ENCODE measurements around the gene OR52H1. TPM values are rescaled to one million over a fixed set of nuclear protein-coding genes. Genes with fewer than 3 reads are reported as not detected.
"Not testable (repeated sequence)": the region's sequence is repeated elsewhere in the genome, so short reads cannot be mapped to it uniquely, and the experiment has no call there.

The OR52H1 gene
- not detected in 2 replicates for total RNA-seq

GRCh38 chr11:5548440-5548839 is at the start of gene OR52H1:
Gene OR52H1, minus strand, starts transcription at chr11:5548540. Its CDS starts 3,035 bp downstream, at chr11:5545505.
- DNase-seq (ENCODE audit: low read depth, low spot score) = no peak

GRCh38 chr11:5597953-5598352 is 49.6 kb upstream of the OR52H1 start:
- DNase-seq (ENCODE audit: low read depth, low spot score) = no peak

- DNase-seq (ENCODE audit: low read depth, low spot score) = no peak
Observed at GRCh38 chr11:5596607-5597201, 48.4 kb upstream of the OR52H1 start, which contains the start of gene TRIM6. Gene TRIM6, plus strand, starts transcription at chr11:5596637. Its CDS starts 261 bp downstream, at chr11:5596898.

GRCh38 chr11:5593146-5593545 is 44.8 kb upstream of the OR52H1 start:
- DNase-seq (ENCODE audit: low read depth, low spot score) = no peak

GRCh38 chr11:5592615-5593014 is 44.3 kb upstream of the OR52H1 start:
- no peak for DNase-seq (ENCODE audit: low read depth, low spot score)

- no peak for DNase-seq (ENCODE audit: low read depth, low spot score)
Observed at GRCh38 chr11:5591613-5592012, 43.3 kb upstream of the OR52H1 start.

GRCh38 chr11:5589906-5590305 is 41.6 kb upstream of the OR52H1 start:
- not testable (repeated sequence) for DNase-seq (ENCODE audit: low read depth, low spot score)

GRCh38 chr11:5584458-5584857 is 36.1 kb upstream of the OR52H1 start:
- not testable (repeated sequence) for DNase-seq (ENCODE audit: low read depth, low spot score)

- no peak for DNase-seq (ENCODE audit: low read depth, low spot score)
Observed at GRCh38 chr11:5581014-5581413, 32.7 kb upstream of the OR52H1 start.

GRCh38 chr11:5580577-5580976 is 32.2 kb upstream of the OR52H1 start, which contains the start of gene OR52B6:
Gene OR52B6, plus strand, starts transcription at chr11:5580877. Its CDS starts 0 bp downstream, at chr11:5580877.
- DNase-seq (ENCODE audit: low read depth, low spot score) = no peak

GRCh38 chr11:5577101-5577500 is 28.8 kb upstream of the OR52H1 start:
- DNase-seq (ENCODE audit: low read depth, low spot score) = no peak

GRCh38 chr11:5575152-5575551 is 26.8 kb upstream of the OR52H1 start:
- DNase-seq (ENCODE audit: low read depth, low spot score) = no peak

- DNase-seq (ENCODE audit: low read depth, low spot score) = no peak
Observed at GRCh38 chr11:5574654-5575053, 26.3 kb upstream of the OR52H1 start.

GRCh38 chr11:5564259-5565019 is 16.1 kb upstream of the OR52H1 start:
- DNase-seq (ENCODE audit: low read depth, low spot score) = no peak

GRCh38 chr11:5557751-5558150 is 9.4 kb upstream of the OR52H1 start:
- DNase-seq (ENCODE audit: low read depth, low spot score) = no peak

- DNase-seq (ENCODE audit: low read depth, low spot score) = no peak
Observed at GRCh38 chr11:5556596-5557188, 8.4 kb upstream of the OR52H1 start.

- DNase-seq (ENCODE audit: low read depth, low spot score) = no peak
Observed at GRCh38 chr11:5553343-5553742, 5.0 kb upstream of the OR52H1 start.

- no peak for DNase-seq (ENCODE audit: low read depth, low spot score)
Observed at GRCh38 chr11:5550440-5551095, 2.2 kb upstream of the OR52H1 start.

GRCh38 chr11:5547982-5548381 is 358 bp downstream of the OR52H1 start:
- no peak for DNase-seq (ENCODE audit: low read depth, low spot score)

- no peak for DNase-seq (ENCODE audit: low read depth, low spot score)
Observed at GRCh38 chr11:5546457-5546856, 1.9 kb downstream of the OR52H1 start.

GRCh38 chr11:5541427-5541826 is 6.9 kb downstream of the OR52H1 start:
- no peak for DNase-seq (ENCODE audit: low read depth, low spot score)

GRCh38 chr11:5536482-5536881 is 11.9 kb downstream of the OR52H1 start:
- DNase-seq (ENCODE audit: low read depth, low spot score) = no peak

Data from pulmonary artery endothelial cell (primary cell).